Keratinocyte (primary cell): ENCODE results near the gene AGTRAP. TPM values are rescaled to one million over a fixed set of nuclear protein-coding genes. Genes with fewer than 3 reads are reported as not detected.

Source experiments
- DNase-seq: peaks from one replicate; pipeline ENCODE4 v3.0.0-alpha.2; 2011; ENCODE audit warnings: low read depth, missing footprints, low spot score
- FAIRE-seq: peaks from 2 replicates; lab custom pipeline; 2011; peaks lifted over from hg19 to GRCh38; lab: Jason Lieb, UNC
- H2AFZ ChIP-seq: 2 replicates; pipeline ENCODE4 v1.6.0; 2012; ENCODE audit warnings: low read length, control low read depth, inconsistent platforms; ENCODE audit not compliant: control insufficient read depth
- H3K27ac ChIP-seq: 2 replicates; pipeline ENCODE4 v1.5.1; 2011; ENCODE audit warnings: low read length; ENCODE audit not compliant: control insufficient read depth, insufficient read depth
- H3K27me3 ChIP-seq: 3 replicates; pipeline ENCODE4 v1.6.0; 2011; ENCODE audit warnings: low read length; ENCODE audit not compliant: control insufficient read depth, insufficient read depth; ENCODE audit errors: extremely low read depth
- H3K36me3 ChIP-seq, 2 experiments: 2 replicates in 1 of 2; 3 replicates in 1 of 2; pipeline ENCODE4 v1.5.1; 2011; ENCODE audit warnings: low read length in 2 of 2, mild to moderate bottlenecking in 1 of 2; ENCODE audit not compliant: control insufficient read depth in 2 of 2, insufficient read depth in 2 of 2; ENCODE audit errors: extremely low read depth in 1 of 2
- H3K4me1 ChIP-seq: 3 replicates; pipeline ENCODE4 v1.5.1; 2011; ENCODE audit warnings: low read length; ENCODE audit not compliant: control insufficient read depth, insufficient read depth; ENCODE audit errors: extremely low read depth
- H3K4me2 ChIP-seq: 3 replicates; pipeline ENCODE4 v1.6.0; 2011; ENCODE audit warnings: low read depth, low read length; ENCODE audit not compliant: control insufficient read depth, insufficient read depth; ENCODE audit errors: extremely low read depth
- H3K4me3 ChIP-seq, 3 experiments: fragments of 200-600 bp in 1 of 3; sonication (generic) in 1 of 3; 2 replicates in 2 of 3; 3 replicates in 1 of 3; pipeline ENCODE4 v1.5.1; 2011 to 2016; ENCODE audit warnings: low read length in 3 of 3, mild to moderate bottlenecking in 3 of 3, control low read depth in 2 of 3, inconsistent platforms in 1 of 3, low read depth in 1 of 3, mixed read lengths in 1 of 3, mixed run types in 1 of 3, moderate library complexity in 1 of 3; ENCODE audit not compliant: control insufficient read depth in 2 of 3, insufficient read depth in 2 of 3; ENCODE audit errors: extremely low read depth in 1 of 3
- H3K79me2 ChIP-seq: 2 replicates; pipeline ENCODE4 v1.6.0; 2012; ENCODE audit warnings: low read length; ENCODE audit not compliant: control insufficient read depth, insufficient read depth
- H3K9ac ChIP-seq: 3 replicates; pipeline ENCODE4 v1.6.0; 2011; ENCODE audit warnings: low read length; ENCODE audit not compliant: control insufficient read depth, insufficient read depth; ENCODE audit errors: extremely low read depth
- H3K9me1 ChIP-seq: 3 replicates; pipeline ENCODE4 v1.6.0; 2011; ENCODE audit warnings: low read length; ENCODE audit not compliant: control insufficient read depth, insufficient read depth; ENCODE audit errors: extremely low read depth
- H3K9me3 ChIP-seq: 2 replicates; pipeline ENCODE4 v1.5.1; 2012; ENCODE audit warnings: low read depth, low read length; ENCODE audit not compliant: control insufficient read depth
- H4K20me1 ChIP-seq: 3 replicates; pipeline ENCODE4 v1.6.0; 2011; ENCODE audit warnings: low read length; ENCODE audit not compliant: control insufficient read depth, insufficient read depth; ENCODE audit errors: extremely low read depth
- CTCF ChIP-seq, 3 experiments: IDR thresholded peaks in 1 of 3; conservative IDR thresholded peaks in 1 of 3; optimal IDR thresholded peaks in 1 of 3; 2 replicates in 2 of 3; 3 replicates in 1 of 3; pipeline versions ENCODE3 to v1.5.1; 2011; ENCODE audit warnings: low read length in 3 of 3, mild to moderate bottlenecking in 3 of 3, moderate library complexity in 2 of 3, control low read depth in 1 of 3, inconsistent platforms in 1 of 3; ENCODE audit not compliant: insufficient read depth in 2 of 3; ENCODE audit errors: extremely low read depth in 1 of 3
- EZH2 ChIP-seq: IDR thresholded peaks from one replicate; pipeline ENCODE4 v1.6.1; 2012; ENCODE audit warnings: inconsistent platforms, mild to moderate bottlenecking, low read length, moderate library complexity
- dilution Hi-C: fragments of 300-500 bp; cut with MboI; formaldehyde crosslinking; loops from one replicate; pipeline ENCODE4 v1.7.0; 2020; ENCODE audit warnings: low sequenced_read_pairs; ENCODE audit not compliant: extremely low pct_ligation_motif_present
- polyA plus RNA-seq, 5 experiments: library from polyadenylated mRNA; depleted of rRNA in 3 of 5; stranded (reverse) in 3 of 5; stranded (forward) in 1 of 5; unstranded in 1 of 5; fragments of >200 nt; gene quantifications; 1 replicate in 1 of 5; 2 replicates in 3 of 5; 3 replicates in 1 of 5; pipeline versions ENCODE4 v1.2.1 to v1.2.3, GENCODE V29; 2011 to 2012; ENCODE audit warnings: missing spikeins in 2 of 5, low read depth in 1 of 5, low replicate concordance in 1 of 5

The AGTRAP gene
- polyA plus RNA-seq, 1 donor (not counting 4 experiments of a cell fraction or from before 2014, with no cell fraction given): 36.7 TPM

GRCh38 chr1:11691928-11692711 lies 43.8 kb upstream of the AGTRAP start:
- no peak for FAIRE-seq

GRCh38 chr1:11693024-11693590 lies 42.8 kb upstream of the AGTRAP start:
- H4K20me1 ChIP-seq: no peaks in the 10 kb centered on the region
- no peak overlapping the region for H3K27ac ChIP-seq
- no peaks in the 10 kb centered on the region for H3K9me1 ChIP-seq
- H3K9ac ChIP-seq: no peak overlapping the region
- dilution Hi-C loops: no loop called here
- H3K4me1 ChIP-seq: peaks cover 14% of the 10 kb centered on the region
- no peaks in the 10 kb centered on the region for H3K9me3 ChIP-seq
- peak; percentile 36 for DNase-seq
- no peak overlapping the region for H2AFZ ChIP-seq
- H3K4me3 ChIP-seq: no peak overlapping the region
- no peaks in the 10 kb centered on the region for H3K36me3 ChIP-seq
- H3K79me2 ChIP-seq: no peaks in the 10 kb centered on the region
- FAIRE-seq: peak; percentile 91
- no peak for TF ChIP-seq EZH2
- TF ChIP-seq CTCF (optimal IDR thresholded peaks at IDR 0.05 in 1 of 3, IDR thresholded peaks at IDR 0.05 in 1 of 3, conservative IDR thresholded peaks at IDR 0.05 in 1 of 3; ENCODE audit: extremely low read depth in 1 of 3, insufficient read depth in 2 of 3, low read length in 3 of 3): no peak
- H3K4me2 ChIP-seq: peak overlapping the region; percentile 41
- H3K27me3 ChIP-seq: peaks cover 66% of the 10 kb centered on the region

More at GRCh38 chr1:11691928-11692711, 43.8 kb upstream of the AGTRAP start:
- H3K79me2 ChIP-seq: no peaks in the 10 kb centered on the region
- no peak for DNase-seq
- dilution Hi-C loops: no loop called here
- TF ChIP-seq CTCF (optimal IDR thresholded peaks at IDR 0.05 in 1 of 3, IDR thresholded peaks at IDR 0.05 in 1 of 3, conservative IDR thresholded peaks at IDR 0.05 in 1 of 3; ENCODE audit: extremely low read depth in 1 of 3, insufficient read depth in 2 of 3, low read length in 3 of 3): no peak
- TF ChIP-seq EZH2: peak; percentile 97
- no peaks in the 10 kb centered on the region for H3K36me3 ChIP-seq
- no peak overlapping the region for H3K4me2 ChIP-seq
- H2AFZ ChIP-seq: no peak overlapping the region
- H3K4me3 ChIP-seq: no peak overlapping the region
- H3K9ac ChIP-seq: no peak overlapping the region
- no peaks in the 10 kb centered on the region for H4K20me1 ChIP-seq
- no peaks in the 10 kb centered on the region for H3K9me3 ChIP-seq
- H3K9me1 ChIP-seq: no peaks in the 10 kb centered on the region
- H3K27ac ChIP-seq: no peak overlapping the region
- peaks cover 14% of the 10 kb centered on the region for H3K4me1 ChIP-seq
- H3K27me3 ChIP-seq: peaks cover 60% of the 10 kb centered on the region
